Measurements from ENCODE around the gene TXNDC5.

Gene TXNDC5

GRCh38 chr6:7836371-7837026 lies 74.1 kb downstream of the TXNDC5 start:
- no peak overlapping the region for H3K4me3 Mint-ChIP-seq
- intact Hi-C loops (cut with micrococcal nuclease), result no loop called here
- H3K27ac Mint-ChIP-seq, result no peak overlapping the region
- no peaks in the 10 kb centered on the region for H3K27me3 Mint-ChIP-seq
- H3K4me1 Mint-ChIP-seq (ENCODE audit: low read depth), result no peaks in the 10 kb centered on the region
- H3K9me3 Mint-ChIP-seq, result no peaks in the 10 kb centered on the region
- H3K36me3 Mint-ChIP-seq (ENCODE audit: low read depth), result no peaks in the 10 kb centered on the region

- H3K27ac Mint-ChIP-seq, result no peak overlapping the region
- no peaks in the 10 kb centered on the region for H3K36me3 Mint-ChIP-seq (ENCODE audit: low read depth)
- H3K27me3 Mint-ChIP-seq, result no peaks in the 10 kb centered on the region
- H3K9me3 Mint-ChIP-seq, result peaks cover 12% of the 10 kb centered on the region
- H3K4me1 Mint-ChIP-seq (ENCODE audit: low read depth), result no peaks in the 10 kb centered on the region
- intact Hi-C loops (cut with micrococcal nuclease), result no loop called here
- H3K4me3 Mint-ChIP-seq, result no peak overlapping the region
Observed at GRCh38 chr6:7833751-7834070, 76.9 kb downstream of the TXNDC5 start.

GRCh38 chr6:7832904-7833750 lies 77.5 kb downstream of the TXNDC5 start:
- no peak overlapping the region for H3K27ac Mint-ChIP-seq
- intact Hi-C loops (cut with micrococcal nuclease), result no loop called here
- no peaks in the 10 kb centered on the region for H3K4me1 Mint-ChIP-seq (ENCODE audit: low read depth)
- peaks cover 12% of the 10 kb centered on the region for H3K9me3 Mint-ChIP-seq
- no peak overlapping the region for H3K4me3 Mint-ChIP-seq
- H3K36me3 Mint-ChIP-seq (ENCODE audit: low read depth), result no peaks in the 10 kb centered on the region
- no peaks in the 10 kb centered on the region for H3K27me3 Mint-ChIP-seq

All from dendritic cell treated with granulocyte-macrophage colony-stimulating factor and Interleukin-4, amounts not matched to agents 40 ng/mL and 50 ng/mL, for 4 days (primary cell).